Measurements from ENCODE around the gene TMEM119.
"Not testable (repeated sequence)": the region's sequence is repeated elsewhere in the genome, so short reads cannot be mapped to it uniquely, and the experiment has no call there.

The TMEM119 gene

GRCh38 chr12:108563136-108563803 lies 34.6 kb downstream of the TMEM119 start:
- peak; percentile 91 for DNase-seq

- DNase-seq, result peak; percentile 97
Observed at GRCh38 chr12:108562348-108563135, 35.3 kb downstream of the TMEM119 start, which contains the start of gene ISCU. Gene ISCU (plus strand): TSS chr12:108562596. CDS start chr12:108562623, 27 bp downstream.

DNA sequence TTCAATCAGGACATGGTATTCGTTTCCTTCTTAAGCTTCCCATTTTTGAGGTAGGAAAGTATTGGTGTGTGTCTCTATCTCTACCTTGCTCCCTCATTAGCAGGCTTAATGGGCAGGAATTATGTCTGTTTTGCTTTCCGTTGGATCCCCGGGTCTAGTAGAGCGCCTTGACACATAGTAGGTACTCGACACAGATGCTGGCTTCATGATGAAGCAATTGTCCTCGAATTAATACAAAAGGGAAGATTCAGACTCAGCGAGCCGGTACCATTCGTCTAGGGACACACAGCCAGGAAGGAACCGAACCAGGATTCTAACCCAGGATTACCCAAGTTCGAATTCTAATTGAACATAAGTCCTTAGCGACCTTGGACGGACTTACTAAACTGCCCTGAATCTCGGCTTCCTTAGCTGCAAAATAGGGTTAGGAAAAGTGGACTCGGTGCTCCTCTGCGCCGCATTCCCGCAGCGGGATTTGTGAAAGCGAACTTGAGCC lies 36.0 kb downstream of the TMEM119 start:
- DNase-seq, result no peak

DNA sequence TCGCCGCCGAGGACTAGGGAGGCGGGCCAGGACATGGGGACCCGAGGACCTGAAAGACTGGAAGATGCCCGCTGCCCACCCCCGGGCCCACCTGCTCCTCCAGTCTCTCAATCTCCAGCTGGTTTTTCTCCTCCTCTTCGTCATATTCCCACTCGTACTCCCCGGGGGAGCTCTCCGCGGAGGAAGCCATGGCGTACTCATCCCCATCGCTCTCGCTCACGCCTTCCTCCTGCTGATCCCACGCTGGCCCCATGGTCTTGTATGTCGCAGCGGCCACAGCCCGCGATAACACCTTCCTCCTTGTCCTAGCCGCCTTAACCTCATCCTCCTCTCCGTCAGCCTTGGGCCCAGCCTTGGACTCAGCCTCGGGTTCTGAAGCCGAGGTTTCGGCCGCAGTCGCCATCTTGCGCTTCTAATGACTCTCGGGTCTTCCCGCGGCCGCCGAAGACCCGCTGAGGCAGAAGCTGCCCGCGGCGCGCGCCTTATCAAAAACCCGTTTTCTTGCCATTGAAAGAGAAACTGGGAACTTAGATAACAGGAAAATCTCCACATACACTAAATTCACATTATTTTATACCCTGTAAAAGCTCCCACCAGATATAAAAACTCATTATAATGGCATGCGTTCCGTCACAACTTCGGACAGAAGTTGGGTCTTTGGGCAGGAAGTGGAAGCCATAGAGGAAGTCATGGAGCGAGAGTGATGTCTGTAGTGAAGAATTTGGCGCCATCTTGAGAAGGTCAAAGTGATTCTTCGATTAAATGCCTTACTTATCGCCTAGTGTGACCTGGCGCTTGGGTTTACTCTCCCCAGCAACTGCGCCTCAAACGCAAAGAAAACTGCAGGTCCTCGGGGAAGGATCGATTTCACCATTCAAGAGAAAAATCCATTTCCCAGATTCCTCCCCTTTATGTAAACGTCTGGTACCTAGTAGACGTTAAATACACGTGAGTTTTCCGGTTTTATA lies 36.8 kb downstream of the TMEM119 start, which contains the start of gene SART3:
TSS of gene SART3 (minus strand) at position 422 of the 968 bp plus-strand sequence. CDS start at position 403, 19 bp downstream.
- DNase-seq, result peak; percentile 89

DNA sequence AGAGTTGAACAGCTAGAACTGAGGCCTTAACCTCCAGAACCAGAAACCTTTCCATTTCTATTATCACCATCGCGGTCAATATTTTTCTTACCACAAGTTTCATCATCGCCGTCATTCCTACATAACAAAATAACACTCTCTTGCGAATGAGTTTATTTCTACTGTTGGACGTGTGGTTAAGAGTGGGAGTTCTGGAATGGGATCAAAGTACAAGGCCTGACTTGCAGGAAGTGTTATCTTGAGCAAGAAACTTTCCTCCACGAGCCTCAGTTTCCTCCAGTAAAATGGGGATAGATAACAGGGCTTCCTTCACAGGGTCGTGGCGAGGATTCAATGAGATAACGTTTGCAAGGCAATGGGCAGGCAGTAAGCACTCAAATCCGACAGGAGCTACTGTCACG lies 37.6 kb downstream of the TMEM119 start:
- DNase-seq, result peak; percentile 26

GRCh38 chr12:108559748-108560147 lies 38.1 kb downstream of the TMEM119 start:
- DNase-seq, result no peak

GRCh38 chr12:108559007-108559655 lies 38.8 kb downstream of the TMEM119 start:
- no peak for DNase-seq

DNA sequence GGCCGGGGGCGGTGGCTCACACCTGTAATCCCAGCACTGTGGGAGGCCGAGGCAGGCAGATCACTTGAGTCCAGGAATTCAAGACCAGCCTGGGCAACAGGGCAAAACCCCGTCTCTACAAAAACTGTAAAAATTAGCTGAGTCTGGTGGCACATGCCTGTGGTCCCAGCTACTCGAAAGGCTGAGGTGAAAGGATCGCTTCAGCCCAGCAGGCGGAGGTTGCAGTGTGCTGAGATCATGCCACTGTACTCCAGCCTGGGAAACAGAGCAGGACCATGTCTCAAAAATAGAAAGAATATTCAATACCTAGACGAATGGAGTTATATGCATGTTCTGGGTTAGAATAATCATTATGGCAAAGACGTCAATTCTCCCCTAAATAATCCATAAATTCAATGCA lies 42.5 kb downstream of the TMEM119 start:
- DNase-seq, result not testable (repeated sequence)

DNA sequence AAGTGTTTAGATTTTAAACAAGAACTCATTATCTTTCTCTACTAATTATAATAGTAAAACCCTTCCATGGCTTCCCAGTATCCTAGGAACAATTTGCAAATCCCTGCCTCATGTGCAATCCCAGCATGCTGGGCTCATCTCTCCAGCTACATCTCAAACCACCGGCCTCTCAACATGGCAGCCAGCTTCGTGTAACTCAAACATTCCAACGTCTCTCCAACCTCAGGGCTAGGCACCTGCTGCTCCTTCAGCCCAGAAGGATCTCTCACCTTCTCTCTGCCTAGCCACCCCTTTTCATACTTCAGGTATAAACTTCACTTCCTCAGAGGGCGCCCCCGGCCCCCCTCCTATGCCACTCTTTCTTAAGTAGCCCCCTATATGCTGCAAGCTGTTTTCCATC lies 44.1 kb downstream of the TMEM119 start:
- DNase-seq, result no peak

- DNase-seq, result peak; percentile 60
Observed at GRCh38 chr12:108551535-108551934, 46.3 kb downstream of the TMEM119 start.

- DNase-seq, result no peak
Observed at GRCh38 chr12:108548954-108549521, 48.8 kb downstream of the TMEM119 start.

- no peak for DNase-seq
Observed at GRCh38 chr12:108547686-108548085, 50.2 kb downstream of the TMEM119 start.

DNA sequence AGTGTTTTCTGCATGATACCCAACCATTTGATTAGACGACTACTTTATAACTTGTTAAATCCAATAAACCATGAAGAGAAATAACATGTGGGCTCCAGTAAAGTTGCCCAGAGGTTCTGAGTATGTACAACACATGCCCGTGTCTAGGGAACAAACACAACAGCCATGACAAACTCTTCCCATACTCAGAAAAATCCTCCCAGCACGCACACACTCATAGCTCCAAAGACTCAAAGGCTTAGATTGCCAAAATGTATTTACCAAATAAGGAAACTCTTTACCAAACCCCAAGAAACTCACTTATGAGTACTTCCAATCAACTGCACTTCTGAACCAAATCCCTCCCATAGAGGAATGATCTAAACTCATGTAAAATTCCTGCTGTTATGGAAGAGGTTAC lies 54.2 kb downstream of the TMEM119 start:
- no peak for DNase-seq

DNA sequence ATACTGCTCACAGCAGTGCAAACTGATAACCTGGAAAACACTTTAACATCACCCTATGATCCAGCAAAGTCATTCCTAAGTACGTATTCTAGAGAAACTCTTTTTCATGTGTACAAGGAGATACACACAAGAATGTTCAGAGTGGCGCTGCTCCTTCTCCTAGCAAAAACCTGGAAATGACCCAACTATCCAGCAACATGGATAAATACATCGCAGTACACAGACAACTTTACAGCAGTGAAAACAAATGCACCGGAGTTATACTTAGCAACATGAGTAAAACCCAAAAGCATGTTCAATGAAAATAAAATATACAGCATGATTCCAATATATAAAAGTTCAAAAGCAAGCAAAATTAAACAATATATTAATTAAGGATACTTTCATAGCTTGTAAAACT lies 55.6 kb downstream of the TMEM119 start:
- DNase-seq, result no peak
